CD14-positive monocyte (primary cell): ENCODE data around the gene JAK1. TPM values are rescaled to one million over a fixed set of nuclear protein-coding genes. Genes with fewer than 3 reads are reported as not detected.
A peak's percentile ranks its signal among the peaks of the same experiment; 100 is the strongest.

Experiments used
- DNase-seq, 3 donors: peaks; one replicate each; pipeline ENCODE4 v3.0.0-alpha.2; 2011 to 2022
- H2AFZ ChIP-seq: 2 replicates; pipeline ENCODE4 v1.6.0; 2012; ENCODE audit warnings: mild to moderate bottlenecking, low read depth, low read length, inconsistent platforms; ENCODE audit not compliant: insufficient read depth, poor library complexity, severe bottlenecking
- H3K27ac ChIP-seq, 2 donors: 1 replicate in 1 of 2; 2 replicates in 1 of 2; pipeline ENCODE4 v1.5.1; 2012 to 2013; ENCODE audit warnings: low read length in 2 of 2, control low read depth in 1 of 2, inconsistent platforms in 1 of 2, low read depth in 1 of 2, mild to moderate bottlenecking in 1 of 2
- H3K27me3 ChIP-seq, 2 donors: one replicate each; pipeline versions ENCODE4 v1.6.0 to v1.6.1; 2011 to 2013; ENCODE audit warnings: low read length in 2 of 2; ENCODE audit not compliant: control insufficient read depth in 2 of 2, insufficient read depth in 2 of 2
- H3K36me3 ChIP-seq, 2 donors: replicated peaks in 1 of 2; 1 replicate in 1 of 2; 2 replicates in 1 of 2; pipeline versions ENCODE4 v1.5.1 to v1.6.1; 2012 to 2013; ENCODE audit warnings: low read length in 2 of 2, control low read depth in 1 of 2, inconsistent platforms in 1 of 2, mild to moderate bottlenecking in 1 of 2; ENCODE audit not compliant: insufficient read depth in 2 of 2, control insufficient read depth in 1 of 2
- H3K4me1 ChIP-seq, 2 donors: 1 replicate in 1 of 2; 2 replicates in 1 of 2; pipeline versions ENCODE4 v1.5.1 to v1.6.1; 2012 to 2013; ENCODE audit warnings: low read length in 2 of 2, control low read depth in 1 of 2, inconsistent platforms in 1 of 2, mild to moderate bottlenecking in 1 of 2, moderate library complexity in 1 of 2; ENCODE audit not compliant: insufficient read depth in 2 of 2, control insufficient read depth in 1 of 2
- H3K4me2 ChIP-seq: replicated peaks from 2 replicates; pipeline ENCODE3; 2012; ENCODE audit warnings: low read length, moderate library complexity, mild to moderate bottlenecking; ENCODE audit not compliant: poor library complexity, severe bottlenecking; ENCODE audit errors: extremely low read depth
- H3K4me3 ChIP-seq, 3 experiments: fragments of 200-600 bp in 1 of 3; sonication (generic) in 1 of 3; replicated peaks in 1 of 3; 1 replicate in 2 of 3; 2 replicates in 1 of 3; pipeline ENCODE4 v1.5.1; 2011 to 2013; ENCODE audit warnings: low read length in 3 of 3, mild to moderate bottlenecking in 3 of 3, control low read depth in 2 of 3, low read depth in 2 of 3, inconsistent platforms in 1 of 3, moderate library complexity in 1 of 3
- H3K79me2 ChIP-seq: 2 replicates; pipeline ENCODE4 v1.6.0; 2012; ENCODE audit warnings: mild to moderate bottlenecking, control low read depth, inconsistent platforms, low read length, moderate library complexity; ENCODE audit not compliant: insufficient read depth
- H3K9ac ChIP-seq: 2 replicates; pipeline ENCODE4 v1.6.0; 2017; ENCODE audit warnings: low read length, mild to moderate bottlenecking; ENCODE audit not compliant: insufficient read depth, poor library complexity, severe bottlenecking
- H3K9me3 ChIP-seq, 2 donors: replicated peaks in 1 of 2; 1 replicate in 1 of 2; 2 replicates in 1 of 2; pipeline versions ENCODE4 v1.5.1 to v1.6.1; 2012 to 2013; ENCODE audit warnings: low read length in 2 of 2, control low read depth in 1 of 2; ENCODE audit not compliant: control insufficient read depth in 1 of 2, insufficient read depth in 1 of 2
- H4K20me1 ChIP-seq: 2 replicates; pipeline ENCODE4 v1.6.0; 2012; ENCODE audit warnings: mild to moderate bottlenecking, low read length, control low read depth, moderate library complexity; ENCODE audit not compliant: insufficient read depth
- H3K27ac Mint-ChIP-seq, 7 donors: one replicate each; pipeline ENCODE4 v1.8.0; 2020; ENCODE audit warnings: mild to moderate bottlenecking in 7 of 7, mixed read lengths in 7 of 7, moderate library complexity in 6 of 7, inconsistent platforms in 2 of 7
- H3K27me3 Mint-ChIP-seq, 3 donors: one replicate each; pipeline ENCODE4 v1.8.0; 2021 to 2022; ENCODE audit warnings: low read depth in 3 of 3, mild to moderate bottlenecking in 3 of 3, mixed read lengths in 3 of 3, moderate library complexity in 3 of 3, inconsistent platforms in 1 of 3
- H3K36me3 Mint-ChIP-seq, 2 donors: one replicate each; pipeline ENCODE4 v1.8.0; 2020; ENCODE audit warnings: mixed read lengths in 2 of 2, inconsistent platforms in 1 of 2, mild to moderate bottlenecking in 1 of 2
- H3K4me1 Mint-ChIP-seq: one replicate; pipeline ENCODE4 v1.8.0; 2020; ENCODE audit warnings: mild to moderate bottlenecking, mixed read lengths
- H3K4me3 Mint-ChIP-seq, 2 donors: one replicate each; pipeline ENCODE4 v1.8.0; 2020; ENCODE audit warnings: mild to moderate bottlenecking in 2 of 2, mixed read lengths in 2 of 2, moderate library complexity in 1 of 2
- H3K9me3 Mint-ChIP-seq, 7 donors: one replicate each; pipeline ENCODE4 v1.8.0; 2020 to 2022; ENCODE audit warnings: mixed read lengths in 7 of 7, mild to moderate bottlenecking in 6 of 7, moderate library complexity in 6 of 7, inconsistent platforms in 2 of 7
- WGBS: methylation state at CpG from one replicate; pipeline ENCODE4 v1.1.5; 2013; ENCODE audit warnings: missing lambda C conversion rate; ENCODE audit not compliant: insufficient coverage; 5-methylcytosine and 5-hydroxymethylcytosine counted together
- intact Hi-C, 2 donors: fragments of 100-400 bp; cut with micrococcal nuclease; formaldehyde crosslinking; loops; one replicate each; pipeline versions ENCODE4 v1.15.0 to v1.15.1; 2023
- polyA plus RNA-seq, 3 donors: library from polyadenylated mRNA; depleted of rRNA in 1 of 3; unstranded in 2 of 3; stranded (reverse) in 1 of 3; fragments of 300-500 nt in 2 of 3; fragments of >200 nt in 1 of 3; fragmentation: Illumina TruSeq in 2 of 3; gene quantifications; 1 replicate in 2 of 3; 2 replicates in 1 of 3; pipeline ENCODE4 v1.2.3, GENCODE V29; 2012 to 2021
- TF ChIP-seq, protein P1 (sequence below): fragments of 200-600 bp; IDR thresholded peaks from one replicate; pipeline ENCODE4 v1.8.0; 2022; ENCODE audit warnings: antibody characterized with exemption, mild to moderate bottlenecking

The JAK1 gene
- polyA plus RNA-seq, 3 donors: 43.1 to 76.2 (median 72.6) TPM

DNA sequence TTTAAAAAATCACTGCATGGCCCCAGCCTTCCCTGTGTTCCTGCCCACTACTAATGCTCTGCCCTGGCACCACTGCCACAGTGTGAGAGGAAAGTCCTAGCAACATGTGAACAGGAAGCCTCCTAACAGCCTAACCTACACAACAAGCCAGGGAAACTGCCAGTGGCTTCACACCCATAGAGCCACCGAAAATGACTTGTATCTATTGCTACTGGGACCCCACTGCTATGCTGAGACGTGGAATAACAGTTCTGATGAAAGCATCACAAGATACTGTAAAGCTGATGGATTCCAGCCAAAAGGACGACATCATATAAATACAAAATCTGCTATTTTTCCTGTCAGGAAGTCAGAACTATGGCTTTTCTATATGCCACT lies 74.9 kb downstream of the JAK1 start:
- no peak overlapping the region for H2AFZ ChIP-seq
- peaks cover 100% of the 10 kb centered on the region for H4K20me1 ChIP-seq
- H3K27ac ChIP-seq: peak overlapping the region in 1 of 2 donors; percentile 24
- H3K9me3 ChIP-seq: no peaks in the 10 kb centered on the region
- no peak for DNase-seq
- H3K4me3 ChIP-seq: no peak overlapping the region
- Mint-ChIP-seq H3K4me3 (no peak overlapping the region), H3K36me3 (peaks cover 0 to 8% of the 10 kb centered on the region in 2 donors), H3K9me3 (no peaks in the 10 kb centered on the region), H3K4me1 (peaks cover 54% of the 10 kb centered on the region), H3K27ac (peak overlapping the region in 2 of 7 donors; percentile 27 to 76), H3K27me3 (no peaks in the 10 kb centered on the region)
- WGBS: 23% methylated on average over 2 of the region's 3 CpGs
- H3K27me3 ChIP-seq: no peaks in the 10 kb centered on the region
- TF ChIP-seq, protein P1, sequence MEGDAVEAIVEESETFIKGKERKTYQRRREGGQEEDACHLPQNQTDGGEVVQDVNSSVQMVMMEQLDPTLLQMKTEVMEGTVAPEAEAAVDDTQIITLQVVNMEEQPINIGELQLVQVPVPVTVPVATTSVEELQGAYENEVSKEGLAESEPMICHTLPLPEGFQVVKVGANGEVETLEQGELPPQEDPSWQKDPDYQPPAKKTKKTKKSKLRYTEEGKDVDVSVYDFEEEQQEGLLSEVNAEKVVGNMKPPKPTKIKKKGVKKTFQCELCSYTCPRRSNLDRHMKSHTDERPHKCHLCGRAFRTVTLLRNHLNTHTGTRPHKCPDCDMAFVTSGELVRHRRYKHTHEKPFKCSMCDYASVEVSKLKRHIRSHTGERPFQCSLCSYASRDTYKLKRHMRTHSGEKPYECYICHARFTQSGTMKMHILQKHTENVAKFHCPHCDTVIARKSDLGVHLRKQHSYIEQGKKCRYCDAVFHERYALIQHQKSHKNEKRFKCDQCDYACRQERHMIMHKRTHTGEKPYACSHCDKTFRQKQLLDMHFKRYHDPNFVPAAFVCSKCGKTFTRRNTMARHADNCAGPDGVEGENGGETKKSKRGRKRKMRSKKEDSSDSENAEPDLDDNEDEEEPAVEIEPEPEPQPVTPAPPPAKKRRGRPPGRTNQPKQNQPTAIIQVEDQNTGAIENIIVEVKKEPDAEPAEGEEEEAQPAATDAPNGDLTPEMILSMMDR: no peak
- peaks cover 8 to 25% of the 10 kb centered on the region in 2 donors for H3K4me1 ChIP-seq
- H3K79me2 ChIP-seq: peaks cover 100% of the 10 kb centered on the region
- no peaks in the 10 kb centered on the region for H3K36me3 ChIP-seq
- intact Hi-C loops: no loop called here
- H3K9ac ChIP-seq: no peak overlapping the region
- H3K4me2 ChIP-seq: no peak overlapping the region

DNA sequence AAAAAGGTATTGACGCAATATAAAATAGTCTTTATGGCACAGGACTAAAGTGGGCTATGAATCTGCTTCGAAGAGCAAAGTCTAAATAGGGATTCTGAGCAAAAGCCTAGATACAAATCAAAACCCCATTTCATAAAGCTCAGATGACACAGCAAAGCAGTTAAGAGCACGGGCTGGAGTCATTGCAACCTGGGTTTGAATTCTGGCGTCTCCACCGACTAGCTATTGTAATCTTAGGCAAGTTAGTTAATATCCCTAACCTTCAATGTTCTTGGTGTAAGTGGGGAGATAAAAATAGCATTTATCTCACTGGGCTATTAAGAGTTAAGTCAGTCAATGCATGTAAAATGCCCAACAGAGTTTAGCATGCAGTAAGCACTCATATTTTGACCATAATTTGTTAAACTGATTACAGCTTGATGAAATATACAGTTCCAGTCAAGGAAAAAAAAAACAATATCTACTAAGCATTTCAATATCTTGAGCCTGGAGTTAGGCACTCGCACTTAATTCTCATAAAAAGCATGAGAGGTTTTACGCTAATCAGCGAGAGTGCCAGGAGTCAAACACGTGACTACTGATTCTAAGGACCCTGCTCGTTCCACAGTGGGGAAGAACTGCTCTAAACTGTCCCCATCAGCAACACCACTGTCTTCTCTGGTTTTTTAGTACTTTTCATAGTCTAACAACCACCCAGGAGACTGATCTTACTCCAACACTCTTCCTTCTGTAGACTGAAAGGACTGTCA lies 75.5 kb downstream of the JAK1 start:
- no peak overlapping the region for H3K9ac ChIP-seq
- peak overlapping the region in 1 of 2 donors; percentile 24 for H3K27ac ChIP-seq
- intact Hi-C loops: no loop called here
- no peak overlapping the region for H2AFZ ChIP-seq
- no peaks in the 10 kb centered on the region for H3K9me3 ChIP-seq
- no peak overlapping the region for H3K4me3 Mint-ChIP-seq
- peaks cover 52% of the 10 kb centered on the region for H3K4me1 Mint-ChIP-seq
- 80% methylated on average over 5 of the region's 10 CpGs for WGBS
- H3K79me2 ChIP-seq: peaks cover 97% of the 10 kb centered on the region
- TF ChIP-seq, protein P1: no peak
- H3K27ac Mint-ChIP-seq: peak overlapping the region in 2 of 7 donors; percentile 27 to 76
- H3K4me3 ChIP-seq: no peak overlapping the region
- DNase-seq: no peak
- H4K20me1 ChIP-seq: peaks cover 100% of the 10 kb centered on the region
- peaks cover 8 to 19% of the 10 kb centered on the region in 2 donors for H3K4me1 ChIP-seq
- H3K36me3 ChIP-seq: peaks cover under 1 to 5% of the 10 kb centered on the region in 2 donors
- peaks cover 0 to 9% of the 10 kb centered on the region in 2 donors for H3K36me3 Mint-ChIP-seq
- no peaks in the 10 kb centered on the region for H3K9me3 Mint-ChIP-seq
- H3K4me2 ChIP-seq: no peak overlapping the region
- H3K27me3 Mint-ChIP-seq: no peaks in the 10 kb centered on the region
- no peaks in the 10 kb centered on the region for H3K27me3 ChIP-seq
